ENCODE results near the gene RASD2. TPM values are rescaled to one million over a fixed set of nuclear protein-coding genes. Genes with fewer than 3 reads are reported as not detected.

Gene RASD2
- total and polyA plus RNA-seq, 2 donors (not counting 1 experiment from before 2014, with no cell fraction given), result 0.07 TPM; not detected in 1

DNA sequence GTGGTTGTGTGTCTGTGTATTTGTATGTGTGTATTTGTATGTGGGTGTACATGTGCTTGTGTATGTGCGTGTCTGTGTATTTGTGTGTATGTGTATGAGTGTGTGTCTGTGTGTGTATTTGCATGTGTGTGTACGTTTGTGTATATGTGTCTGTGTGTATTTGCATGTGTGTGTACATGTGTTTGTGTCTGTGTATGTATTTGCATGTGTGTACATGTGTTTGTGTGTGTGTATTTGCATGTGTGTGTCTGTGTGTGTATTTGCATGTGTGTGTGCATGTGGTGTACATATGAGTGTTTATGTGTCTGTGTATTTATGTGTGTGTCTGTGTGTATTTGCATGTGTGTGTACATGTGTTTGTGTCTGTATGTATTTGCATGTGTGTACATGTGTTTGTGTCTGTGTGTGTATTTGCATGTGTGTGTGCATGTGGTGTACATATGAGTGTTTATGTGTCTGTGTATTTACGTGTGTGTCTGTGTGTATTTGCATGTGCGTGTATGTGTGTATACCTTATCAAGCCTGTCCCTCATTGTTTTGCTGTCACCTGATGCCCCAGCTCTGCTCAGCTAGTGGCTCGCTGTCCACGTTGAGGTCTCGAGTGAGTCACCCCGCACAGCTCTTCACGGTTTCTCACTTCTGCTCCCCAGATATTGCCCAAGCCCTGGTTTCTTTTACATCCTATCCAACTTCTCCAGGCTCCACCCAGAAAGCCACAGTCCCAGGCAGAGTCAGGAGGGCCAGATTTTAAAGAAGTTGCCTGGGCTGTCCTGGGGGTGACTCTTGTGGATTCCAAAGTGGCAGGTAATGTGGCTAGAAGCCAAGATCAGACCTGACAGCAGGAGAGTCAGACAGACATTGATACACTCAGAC lies 61.3 kb downstream of the RASD2 start:
- intact Hi-C loops (cut with micrococcal nuclease), result no loop called here
- ChIA-PET POLR2A (interaction anchor here (0.7 kb wide), 1 partner anchor 23 kb away, joined by 5 read pairs; no protein-coding TSS in a partner anchor), CTCF (no interaction called here)
- H3K4me2 ChIP-seq (replicated peaks; ENCODE audit: low read depth, low read length, poor library complexity, severe bottlenecking), result no peak overlapping the region
- no peaks in the 10 kb centered on the region for H3K4me1 ChIP-seq (ENCODE audit: control insufficient read depth in 2 of 2, insufficient read depth in 2 of 2, low read length in 2 of 2)
- H3K36me3 ChIP-seq (replicated peaks in 1 of 2; ENCODE audit: control extremely low read depth in 1 of 2, control insufficient read depth in 1 of 2, extremely low read depth in 1 of 2, insufficient read depth in 2 of 2, low read length in 1 of 2), result no peaks in the 10 kb centered on the region
- Mint-ChIP-seq H3K9me3 (ENCODE audit: insufficient read depth) (no peaks in the 10 kb centered on the region), H3K4me3 (no peak overlapping the region), H3K4me1 (no peaks in the 10 kb centered on the region), H3K27me3 (peaks cover 24% of the 10 kb centered on the region), H3K27ac (no peak overlapping the region)
- H3K27ac ChIP-seq (ENCODE audit: low read length in 2 of 2), result no peak overlapping the region
- DNase-seq (no peak), ATAC-seq (ENCODE audit: low read depth) (no peak)
- no peak overlapping the region for H2AFZ ChIP-seq (ENCODE audit: insufficient read depth, low read depth, low read length, poor library complexity, severe bottlenecking)
- peaks cover 0 to 3% (median 0%) of the 10 kb centered on the region in 3 donors for H3K9me3 ChIP-seq (ENCODE audit: control extremely low read depth in 1 of 3, control insufficient read depth in 2 of 3, insufficient read depth in 1 of 3, low read length in 2 of 3)
- WGBS (ENCODE audit: insufficient coverage), result 77% methylated on average over 3 of the region's 9 CpGs
- H3K27me3 ChIP-seq (replicated peaks in 1 of 4; ENCODE audit: control extremely low read depth in 1 of 4, control insufficient read depth in 3 of 4, insufficient read depth in 4 of 4, low read length in 3 of 4), result peaks cover 0 to 6% (median 0%) of the 10 kb centered on the region in 4 experiments
- no peak for TF ChIP-seq EZH2 (IDR thresholded peaks at IDR 0.05; ENCODE audit: borderline replicate concordance, insufficient read depth, low read depth, low read length, poor library complexity, severe bottlenecking)
- TF ChIP-seq, protein P1, sequence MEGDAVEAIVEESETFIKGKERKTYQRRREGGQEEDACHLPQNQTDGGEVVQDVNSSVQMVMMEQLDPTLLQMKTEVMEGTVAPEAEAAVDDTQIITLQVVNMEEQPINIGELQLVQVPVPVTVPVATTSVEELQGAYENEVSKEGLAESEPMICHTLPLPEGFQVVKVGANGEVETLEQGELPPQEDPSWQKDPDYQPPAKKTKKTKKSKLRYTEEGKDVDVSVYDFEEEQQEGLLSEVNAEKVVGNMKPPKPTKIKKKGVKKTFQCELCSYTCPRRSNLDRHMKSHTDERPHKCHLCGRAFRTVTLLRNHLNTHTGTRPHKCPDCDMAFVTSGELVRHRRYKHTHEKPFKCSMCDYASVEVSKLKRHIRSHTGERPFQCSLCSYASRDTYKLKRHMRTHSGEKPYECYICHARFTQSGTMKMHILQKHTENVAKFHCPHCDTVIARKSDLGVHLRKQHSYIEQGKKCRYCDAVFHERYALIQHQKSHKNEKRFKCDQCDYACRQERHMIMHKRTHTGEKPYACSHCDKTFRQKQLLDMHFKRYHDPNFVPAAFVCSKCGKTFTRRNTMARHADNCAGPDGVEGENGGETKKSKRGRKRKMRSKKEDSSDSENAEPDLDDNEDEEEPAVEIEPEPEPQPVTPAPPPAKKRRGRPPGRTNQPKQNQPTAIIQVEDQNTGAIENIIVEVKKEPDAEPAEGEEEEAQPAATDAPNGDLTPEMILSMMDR (IDR thresholded peaks at IDR 0.05), result no peak
- H4K20me1 ChIP-seq (ENCODE audit: control insufficient read depth, insufficient read depth, low read length, poor library complexity, severe bottlenecking), result no peaks in the 10 kb centered on the region
- no peaks in the 10 kb centered on the region for H3K79me2 ChIP-seq (ENCODE audit: control insufficient read depth, insufficient read depth, low read length)
- no peak overlapping the region for H3K9ac ChIP-seq (ENCODE audit: low read length)
- no peak overlapping the region for H3K4me3 ChIP-seq (ENCODE audit: control extremely low read depth in 1 of 5, extremely low read depth in 1 of 5, insufficient read depth in 1 of 5, low read depth in 2 of 5, low read length in 4 of 5)

Other genes starting within 250 kb of the RASD2 start
- gene TOM1, start 240.9 kb upstream of the RASD2 start, total RNA-seq, result 53.2 and 54.2 TPM in 2 replicates
- gene TOM1, start 240.9 kb upstream of the RASD2 start, polyA plus RNA-seq, result 25.3 and 29.8 TPM in 2 replicates
- 21.9 TPM in 2 replicates for gene HMOX1, start 159.7 kb upstream of the RASD2 start, total RNA-seq
- 4.7 and 9.4 TPM in 2 replicates for gene HMOX1, start 159.7 kb upstream of the RASD2 start, polyA plus RNA-seq
- gene MCM5, start 140.7 kb upstream of the RASD2 start, total RNA-seq, result 203 and 221 TPM in 2 replicates
- 91.3 and 112 TPM in 2 replicates for gene MCM5, start 140.7 kb upstream of the RASD2 start, polyA plus RNA-seq
- not detected in 2 replicates for gene MB, start 76.5 kb downstream of the RASD2 start, total RNA-seq
- not detected in 2 replicates for gene MB, start 76.5 kb downstream of the RASD2 start, polyA plus RNA-seq
- gene APOL6, start 107.6 kb downstream of the RASD2 start, total RNA-seq, result 7.0 and 7.7 TPM in 2 replicates
- 2.3 and 3.0 TPM in 2 replicates for gene APOL6, start 107.6 kb downstream of the RASD2 start, polyA plus RNA-seq
- gene APOL5, start 177.0 kb downstream of the RASD2 start, total RNA-seq, result not detected in 2 replicates
- not detected in 2 replicates for gene APOL5, start 177.0 kb downstream of the RASD2 start, polyA plus RNA-seq

Measured in B cell (primary cell).